Stimulated activated CD8-positive, alpha-beta memory T cell treated with anti-CD3 and anti-CD28 coated beads, Interleukin-2, amount 100 ng/mL, for 48 hours (primary cell): ENCODE measurements around the gene CD22.
"Not testable (repeated sequence)": the region's sequence is repeated elsewhere in the genome, so short reads cannot be mapped to it uniquely, and the experiment has no call there.

Experiments
- DNase-seq, 2 donors: peaks; one replicate each; pipeline ENCODE4 v3.0.0-alpha.2; 2020; ENCODE audit warnings: low read depth in 2 of 2

The CD22 gene

GRCh38 chr19:35328851-35329285, at the start of gene CD22:
Gene CD22, plus strand, starts transcription at chr19:35329187. Its CDS starts 2,854 bp downstream, at chr19:35332041.
- no peak for DNase-seq

GRCh38 chr19:35279374-35279773, 49.6 kb upstream of the CD22 start:
- DNase-seq = no peak

GRCh38 chr19:35279985-35280821, 48.8 kb upstream of the CD22 start:
- DNase-seq = no peak

GRCh38 chr19:35281303-35281702, 47.7 kb upstream of the CD22 start:
- DNase-seq = no peak

- DNase-seq = no peak
These were observed 44.6 kb upstream of the CD22 start for GRCh38 chr19:35284153-35285094.

- DNase-seq = no peak
These were observed 43.9 kb upstream of the CD22 start for GRCh38 chr19:35285095-35285449.

GRCh38 chr19:35285465-35285864, 43.5 kb upstream of the CD22 start:
- DNase-seq = not testable (repeated sequence)

GRCh38 chr19:35286101-35286500, 42.9 kb upstream of the CD22 start:
- not testable (repeated sequence) for DNase-seq

GRCh38 chr19:35287713-35288112, 41.3 kb upstream of the CD22 start:
- DNase-seq = no peak

- no peak for DNase-seq
These were observed 40.7 kb upstream of the CD22 start for GRCh38 chr19:35288331-35288730.

GRCh38 chr19:35288906-35289305, 40.1 kb upstream of the CD22 start:
- DNase-seq = no peak

GRCh38 chr19:35290381-35291127, 38.4 kb upstream of the CD22 start:
- no peak for DNase-seq

- no peak for DNase-seq
These were observed 37.7 kb upstream of the CD22 start for GRCh38 chr19:35291259-35291658.

- DNase-seq = no peak
These were observed 37.1 kb upstream of the CD22 start, which contains the start of gene MAG for GRCh38 chr19:35291916-35292315. Gene MAG, plus strand, starts transcription at chr19:35292161. Its CDS starts 3,248 bp downstream, at chr19:35295409.

GRCh38 chr19:35292421-35293362, 36.3 kb upstream of the CD22 start:
- DNase-seq = no peak

- no peak for DNase-seq
These were observed 35.6 kb upstream of the CD22 start for GRCh38 chr19:35293363-35293739.

- no peak for DNase-seq
These were observed 35.2 kb upstream of the CD22 start for GRCh38 chr19:35293808-35294207.

- DNase-seq = no peak
These were observed 34.7 kb upstream of the CD22 start for GRCh38 chr19:35294328-35294727.

- DNase-seq = no peak
These were observed 33.9 kb upstream of the CD22 start for GRCh38 chr19:35294859-35295791.
